Stomach (tissue), 4 donors: ENCODE measurements around the gene PRDM2.

Source experiments
- POLR2AphosphoS5 ChIP-seq, 3 donors: sonication (generic); formaldehyde crosslinking; IDR thresholded peaks; one replicate each; pipeline ENCODE4 v1.6.1; 2016; ENCODE audit warnings: antibody characterized with exemption in 3 of 3
- TF ChIP-seq, protein P1 (sequence below), 7 experiments: fragments of 450-650 bp in 4 of 7; fragments of 200-600 bp in 3 of 7; sonication (generic) in 3 of 7; IDR thresholded peaks; one replicate each; pipeline ENCODE4 v1.5.1; 2016 to 2019; ENCODE audit warnings: antibody characterized with exemption in 7 of 7, control low read depth in 2 of 7, mild to moderate bottlenecking in 1 of 7

DNA sequence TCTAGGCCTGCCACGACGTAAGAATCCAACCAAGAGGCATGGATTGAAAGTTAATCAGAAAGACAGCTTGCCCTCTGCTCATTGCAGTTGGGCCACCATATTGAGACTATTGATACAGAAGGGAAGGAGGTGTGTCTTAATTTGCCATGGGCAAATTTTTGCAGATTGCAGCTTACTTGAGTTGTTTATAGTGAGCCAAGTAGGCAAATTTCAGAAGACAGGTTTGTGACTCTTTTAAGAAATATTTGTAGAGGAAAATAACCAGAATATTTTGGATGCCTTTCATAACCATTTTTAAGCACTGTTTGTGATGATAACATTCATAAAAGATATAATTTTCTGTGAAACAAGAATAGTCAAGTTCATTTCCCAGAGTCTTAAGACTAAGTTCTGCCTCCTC lies 74.1 kb downstream of the PRDM2 start:
- TF ChIP-seq POLR2AphosphoS5 (IDR thresholded peaks at IDR 0.05): no peak
- TF ChIP-seq, protein P1, sequence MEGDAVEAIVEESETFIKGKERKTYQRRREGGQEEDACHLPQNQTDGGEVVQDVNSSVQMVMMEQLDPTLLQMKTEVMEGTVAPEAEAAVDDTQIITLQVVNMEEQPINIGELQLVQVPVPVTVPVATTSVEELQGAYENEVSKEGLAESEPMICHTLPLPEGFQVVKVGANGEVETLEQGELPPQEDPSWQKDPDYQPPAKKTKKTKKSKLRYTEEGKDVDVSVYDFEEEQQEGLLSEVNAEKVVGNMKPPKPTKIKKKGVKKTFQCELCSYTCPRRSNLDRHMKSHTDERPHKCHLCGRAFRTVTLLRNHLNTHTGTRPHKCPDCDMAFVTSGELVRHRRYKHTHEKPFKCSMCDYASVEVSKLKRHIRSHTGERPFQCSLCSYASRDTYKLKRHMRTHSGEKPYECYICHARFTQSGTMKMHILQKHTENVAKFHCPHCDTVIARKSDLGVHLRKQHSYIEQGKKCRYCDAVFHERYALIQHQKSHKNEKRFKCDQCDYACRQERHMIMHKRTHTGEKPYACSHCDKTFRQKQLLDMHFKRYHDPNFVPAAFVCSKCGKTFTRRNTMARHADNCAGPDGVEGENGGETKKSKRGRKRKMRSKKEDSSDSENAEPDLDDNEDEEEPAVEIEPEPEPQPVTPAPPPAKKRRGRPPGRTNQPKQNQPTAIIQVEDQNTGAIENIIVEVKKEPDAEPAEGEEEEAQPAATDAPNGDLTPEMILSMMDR (IDR thresholded peaks at IDR 0.05): no peak
